Amniotic stem cell (primary cell): ENCODE measurements around the gene LYPD5.
A peak's percentile ranks its signal among the peaks of the same experiment; 100 is the strongest.
"Not testable (repeated sequence)": the region's sequence is repeated elsewhere in the genome, so short reads cannot be mapped to it uniquely, and the experiment has no call there.

Source experiments
- DNase-seq: peaks from one replicate; lab custom pipeline; 2025; lab: John Stamatoyannopoulos, UW

The LYPD5 gene

DNA sequence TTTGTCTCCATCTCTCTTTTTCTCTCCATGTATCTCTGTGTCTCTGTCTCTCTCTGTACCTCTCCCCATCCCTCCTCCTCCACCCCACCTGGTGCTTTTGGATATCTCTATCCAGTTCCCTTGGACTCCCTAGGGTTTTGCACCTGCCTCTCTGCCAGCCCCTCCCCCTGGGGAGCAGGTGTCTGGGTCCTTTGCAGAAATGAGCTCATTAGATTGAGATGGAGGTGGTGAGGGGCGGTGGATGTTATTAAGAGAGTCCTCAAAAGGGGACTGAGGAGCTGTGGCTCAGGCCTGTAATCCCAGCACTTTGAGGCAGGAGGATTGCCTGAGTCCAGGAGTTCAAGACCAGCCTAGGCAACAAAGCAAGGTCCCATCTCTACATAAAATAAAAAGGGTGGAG, 23.6 kb downstream of the LYPD5 start:
- DNase-seq = no peak

DNA sequence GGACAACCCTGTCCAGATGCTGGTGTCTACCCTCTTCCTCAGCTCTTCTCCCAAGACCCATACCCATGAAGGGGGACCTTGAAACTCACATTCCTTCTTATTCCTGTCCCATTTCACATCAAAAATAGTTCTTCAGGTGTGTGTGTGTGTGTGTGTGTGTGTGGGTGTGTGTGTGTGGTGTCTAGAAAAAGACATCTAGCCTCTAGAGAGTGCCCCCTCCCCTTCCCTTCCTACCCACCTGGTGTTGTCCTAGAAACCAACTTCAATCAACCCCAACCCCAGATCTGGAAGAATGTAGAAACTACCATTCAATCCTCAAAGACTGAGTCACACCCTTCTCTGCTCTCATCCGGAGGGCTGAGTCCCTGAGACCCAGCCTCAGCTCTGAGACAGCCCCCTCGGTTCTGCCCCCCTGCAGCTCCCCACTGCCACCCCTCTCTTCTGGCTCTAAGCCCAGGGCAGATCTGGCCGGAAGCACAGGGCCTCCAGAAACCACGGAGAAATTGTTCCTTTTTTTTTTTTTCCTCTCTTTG, 25.0 kb downstream of the LYPD5 start:
- no peak for DNase-seq

DNA sequence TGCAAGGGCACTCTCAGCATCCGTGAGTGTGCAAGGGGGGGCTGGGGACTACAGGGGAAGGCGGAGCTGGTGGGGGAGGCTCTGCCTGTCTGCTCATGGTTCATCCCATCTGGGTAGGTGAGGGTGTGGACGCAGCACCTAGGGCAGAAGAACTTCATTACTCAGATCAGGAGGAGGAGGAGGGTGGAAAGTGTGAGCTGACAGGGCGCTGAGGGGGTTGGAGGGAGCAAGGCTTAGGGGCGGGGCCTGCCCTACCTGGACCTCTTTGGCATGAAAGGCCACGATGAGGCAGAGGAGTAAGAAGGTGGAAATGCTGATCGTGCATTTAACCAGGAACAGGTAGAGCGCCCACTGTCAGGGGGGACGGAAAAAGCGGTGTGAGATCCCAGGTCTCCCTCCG, 26.0 kb downstream of the LYPD5 start:
- no peak for DNase-seq

DNA sequence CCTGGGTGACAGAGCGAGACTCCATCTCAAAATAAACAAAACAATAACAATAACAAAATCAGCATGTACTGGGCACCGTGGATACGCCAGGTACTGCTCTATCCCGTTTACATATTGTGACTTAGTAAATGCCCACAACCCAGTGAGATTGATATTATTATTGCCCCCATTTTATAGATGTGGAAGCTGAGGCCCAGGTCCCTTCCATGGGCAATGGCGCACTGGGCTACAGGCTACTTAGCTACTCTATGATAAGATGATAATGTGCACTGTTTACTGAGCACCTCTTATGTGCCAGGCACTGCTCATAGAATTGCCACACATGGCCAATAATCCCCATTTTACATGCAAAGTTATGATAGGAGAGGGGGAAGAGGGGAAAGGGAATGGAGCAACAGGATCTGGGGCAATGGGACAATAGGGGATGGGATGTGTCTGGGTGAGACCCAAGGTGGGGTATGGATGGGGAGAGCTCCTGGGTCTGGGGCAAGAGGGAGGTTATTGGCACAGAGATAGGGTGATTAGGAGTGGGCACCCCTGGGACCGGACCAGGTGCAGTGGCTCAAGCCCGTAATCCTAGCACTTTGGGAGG, 26.9 kb downstream of the LYPD5 start:
- no peak for DNase-seq

DNA sequence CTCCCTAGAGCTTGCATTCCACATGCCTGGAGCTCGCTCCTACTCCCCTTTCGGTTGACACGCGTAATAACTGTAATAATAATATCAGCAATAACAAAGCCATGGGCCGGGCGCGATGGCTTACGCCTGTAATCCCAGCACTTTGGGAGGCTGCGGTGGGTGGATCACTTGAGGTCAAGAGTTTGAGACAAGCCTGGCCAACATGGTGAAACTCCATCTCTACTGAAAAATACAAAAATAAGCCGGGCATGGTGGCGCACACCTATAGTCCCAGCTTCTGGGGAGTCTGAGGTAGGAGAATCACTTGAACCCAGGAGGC, 27.3 kb downstream of the LYPD5 start:
- DNase-seq = not testable (repeated sequence)

DNA sequence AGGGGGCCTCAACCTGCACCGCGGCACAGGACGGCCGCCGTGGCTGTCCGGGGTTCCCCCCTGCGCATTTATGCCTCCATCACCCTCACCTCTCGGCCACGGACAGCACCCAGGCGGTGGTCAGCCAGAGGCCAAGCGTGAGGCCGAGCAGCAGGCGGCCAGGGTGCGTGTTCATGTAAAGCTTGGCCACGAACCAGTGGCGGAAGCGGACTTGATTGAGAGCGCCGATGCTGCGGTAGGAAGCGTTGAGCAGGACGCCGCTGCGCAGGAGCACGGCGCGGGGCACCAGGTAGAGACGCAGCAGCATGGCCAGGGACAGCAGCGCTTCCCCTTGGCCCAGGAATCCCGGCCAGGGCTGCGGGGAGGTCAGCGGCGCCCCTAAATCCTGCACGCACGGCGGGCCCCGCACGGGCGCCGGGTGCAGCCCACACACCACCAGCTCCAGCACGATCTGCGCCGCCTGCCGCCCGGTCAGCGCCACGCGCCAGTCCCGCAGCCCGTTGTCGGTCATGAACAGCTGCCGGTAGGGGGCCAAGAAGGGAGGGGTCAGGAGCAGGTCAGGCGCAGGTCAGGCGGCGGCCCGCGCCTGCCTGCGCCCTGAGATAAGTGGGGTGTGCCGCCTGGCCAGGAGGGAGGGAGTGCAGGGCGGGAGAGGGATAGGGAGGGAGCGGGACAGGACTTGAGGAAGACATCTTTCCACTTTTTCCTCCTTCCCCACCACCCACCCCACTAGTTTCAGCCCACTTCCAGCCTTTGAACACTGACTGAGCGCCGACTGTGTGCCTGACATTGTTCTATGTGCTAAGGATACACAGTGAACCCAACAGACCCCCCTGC, 27.9 kb downstream of the LYPD5 start:
- DNase-seq = no peak

DNA sequence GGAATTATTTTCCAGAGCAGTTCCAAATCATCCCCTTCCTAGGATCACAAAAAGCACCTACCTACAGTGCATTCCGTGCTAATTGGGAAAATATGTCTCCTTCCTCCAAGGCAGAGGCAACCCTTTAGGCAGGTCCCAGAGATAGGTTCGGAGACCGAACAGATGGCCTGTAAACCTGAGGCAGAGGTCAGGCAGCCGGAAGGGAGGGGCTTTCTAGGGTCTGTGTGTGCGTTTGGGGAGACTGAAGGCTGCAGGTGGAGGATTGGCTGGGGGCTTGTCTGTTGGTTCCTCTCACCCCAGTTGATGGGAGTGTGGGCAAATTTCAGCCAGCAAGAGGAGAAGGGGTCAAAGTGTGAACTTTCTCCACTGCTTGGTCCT, 28.5 kb downstream of the LYPD5 start:
- no peak for DNase-seq

DNA sequence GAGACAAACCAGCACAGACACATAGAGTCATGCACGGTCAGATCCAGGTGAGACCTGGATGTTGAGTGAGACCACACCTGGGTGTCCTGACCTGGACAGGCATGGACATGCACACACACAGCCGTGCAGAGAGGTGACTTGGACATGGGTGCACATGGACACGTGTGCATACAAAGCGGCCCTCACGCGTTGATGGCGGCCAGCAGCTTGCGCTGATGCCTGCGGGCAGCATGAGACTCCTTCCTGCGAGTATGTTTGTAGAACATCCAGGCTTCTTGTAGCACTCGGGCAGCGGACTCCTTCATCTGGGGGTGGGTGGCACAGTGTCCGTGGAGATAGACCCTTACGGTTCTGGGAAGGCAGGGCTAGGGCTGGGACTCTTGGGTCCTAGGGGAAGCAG, 33.0 kb downstream of the LYPD5 start:
- no peak for DNase-seq

DNA sequence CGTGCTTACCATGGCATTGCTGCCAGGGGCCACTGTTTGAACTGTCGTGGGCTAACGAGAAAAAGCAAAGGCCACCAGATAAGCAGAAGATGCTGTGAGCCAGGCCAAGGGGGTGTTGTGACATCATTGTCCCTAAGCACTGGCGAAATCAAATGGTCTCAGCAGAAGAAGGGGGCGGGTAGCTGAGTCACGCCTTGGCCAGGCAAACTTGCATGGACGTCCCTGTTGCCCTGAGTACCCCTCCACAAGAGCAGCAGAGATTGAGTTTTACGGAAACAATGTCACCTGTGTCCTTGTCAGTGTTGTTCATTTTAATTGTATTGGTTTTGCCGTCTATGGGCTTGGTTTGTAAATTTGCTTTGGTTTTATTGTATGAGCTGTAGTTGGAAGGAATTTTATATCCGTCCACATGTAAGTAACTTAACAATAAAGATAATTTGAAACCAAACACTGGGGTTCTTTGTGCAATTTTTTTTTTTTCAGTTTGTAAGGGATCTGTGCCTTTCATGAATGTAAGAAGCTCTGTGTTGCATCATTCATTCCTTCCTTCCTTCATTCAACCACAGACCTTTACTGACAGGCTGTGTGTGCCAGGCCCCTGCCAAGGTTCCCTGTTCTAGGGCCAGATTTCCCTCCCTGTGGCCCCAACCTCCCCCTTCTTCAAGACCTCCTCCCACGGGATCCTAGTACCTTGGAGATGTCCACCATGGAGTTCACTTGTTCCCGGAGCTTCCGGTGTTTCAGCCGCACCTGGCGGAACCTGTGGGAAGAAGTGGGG, 33.8 kb downstream of the LYPD5 start:
- DNase-seq = no peak

DNA sequence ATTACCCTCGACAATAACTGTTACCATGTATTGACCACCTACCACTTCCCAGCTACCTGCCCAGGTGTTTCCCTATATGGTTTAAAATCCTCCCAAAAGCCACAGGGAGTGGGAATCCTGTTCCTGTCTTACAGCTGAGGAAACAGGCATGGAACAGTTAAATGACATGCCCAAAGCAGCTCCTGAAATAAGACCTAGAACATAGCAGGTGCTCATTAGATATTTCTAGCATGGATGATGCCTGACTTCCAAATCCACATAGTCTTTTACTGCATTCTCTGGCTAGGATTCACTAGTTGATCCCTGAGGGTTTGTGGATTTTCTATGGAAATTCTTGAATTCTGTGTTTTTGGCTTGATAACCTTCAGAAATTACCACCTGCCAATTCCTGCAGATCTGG, 34.4 kb downstream of the LYPD5 start:
- DNase-seq = no peak

DNA sequence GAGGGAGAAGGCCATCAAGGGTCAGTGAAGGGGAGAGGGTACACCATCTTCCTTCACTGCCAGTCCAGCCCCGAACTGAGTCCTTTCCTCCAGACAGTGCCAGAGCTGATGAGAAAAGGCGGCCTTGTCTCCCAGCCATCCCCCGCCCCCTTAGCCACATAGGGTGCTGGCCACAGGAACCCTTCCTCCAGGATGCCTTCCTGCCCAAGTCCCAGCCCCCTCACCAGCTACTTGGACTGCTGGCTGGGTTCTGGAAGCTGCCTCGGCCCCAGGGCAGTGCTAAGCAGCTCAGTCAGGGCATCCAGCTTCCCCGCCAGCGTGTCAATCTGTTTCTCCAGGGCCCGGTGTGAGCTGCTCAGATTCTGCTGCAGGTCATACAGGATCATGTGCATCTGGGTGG, 34.9 kb downstream of the LYPD5 start:
- DNase-seq = no peak

DNA sequence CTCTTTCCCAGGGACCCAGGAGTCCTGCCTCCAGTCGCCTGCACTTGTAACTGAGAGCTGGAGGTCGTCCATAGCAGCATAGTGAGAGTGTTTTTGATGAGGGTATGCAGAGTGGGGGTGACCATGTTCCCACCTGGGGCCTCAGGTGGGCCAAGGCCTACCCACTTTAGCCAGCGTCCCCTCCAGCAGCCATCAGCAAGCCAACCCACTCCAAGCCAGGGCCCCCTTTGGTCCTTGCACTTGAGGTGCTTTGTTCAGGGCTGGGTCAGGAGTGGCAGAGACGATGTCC, 35.5 kb downstream of the LYPD5 start:
- DNase-seq = no peak

DNA sequence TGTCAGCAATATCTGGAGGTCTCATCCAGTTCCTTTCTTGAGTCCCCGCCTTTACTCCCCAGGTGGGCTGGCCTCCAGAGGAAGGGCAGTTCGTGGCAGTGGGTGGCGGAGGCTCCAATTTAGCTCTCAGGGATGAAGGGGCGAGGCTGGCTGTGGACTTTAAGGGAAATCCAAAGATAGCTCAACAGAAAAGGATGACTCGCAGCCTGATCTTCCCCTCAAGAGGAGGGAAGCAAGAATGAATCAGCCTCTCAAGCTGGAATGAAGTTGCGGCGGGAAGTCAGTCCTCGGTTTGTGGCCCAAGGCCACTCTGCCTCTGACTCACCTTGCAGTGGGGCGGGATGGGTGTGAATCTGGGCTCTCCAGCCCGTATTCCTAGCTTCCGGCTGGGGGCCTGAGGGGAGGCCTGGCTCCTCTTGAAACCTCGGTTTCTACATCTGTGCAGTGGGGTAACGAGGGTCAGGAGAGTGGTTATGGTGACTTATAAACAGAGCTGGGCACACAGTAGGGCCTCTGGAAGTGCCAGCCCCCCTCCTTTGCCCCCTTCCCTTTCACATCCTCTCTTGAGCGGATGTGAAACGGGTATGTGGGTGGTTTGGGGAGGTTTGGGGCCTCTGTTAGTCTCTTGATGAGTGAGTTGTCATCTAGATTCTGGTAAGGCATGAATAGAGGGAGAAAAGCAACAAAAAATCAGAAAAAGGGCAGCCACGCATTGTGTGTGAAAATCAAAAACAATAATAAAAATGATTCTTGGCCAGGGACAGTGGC, 37.0 kb downstream of the LYPD5 start:
- peak; percentile 93 for DNase-seq

DNA sequence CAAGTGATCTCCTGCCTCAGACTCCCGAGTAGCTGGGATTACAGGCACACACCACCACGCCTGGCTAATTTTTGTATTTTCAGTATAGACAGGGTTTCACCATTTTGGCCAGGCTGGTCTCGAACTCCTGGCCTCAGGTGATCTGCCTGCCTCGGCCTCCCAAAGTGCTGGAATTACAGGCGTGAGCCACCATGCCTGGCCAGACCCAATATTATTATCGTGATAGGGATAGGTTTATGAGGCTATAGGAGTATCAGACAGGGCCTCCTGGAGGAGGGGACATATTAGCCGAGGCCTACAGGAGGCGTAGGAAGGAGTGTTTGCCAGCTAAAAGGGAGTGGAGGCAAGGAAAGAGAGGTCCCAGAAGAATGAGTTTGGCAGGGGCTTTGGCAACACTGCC, 37.6 kb downstream of the LYPD5 start:
- DNase-seq = not testable (repeated sequence)

DNA sequence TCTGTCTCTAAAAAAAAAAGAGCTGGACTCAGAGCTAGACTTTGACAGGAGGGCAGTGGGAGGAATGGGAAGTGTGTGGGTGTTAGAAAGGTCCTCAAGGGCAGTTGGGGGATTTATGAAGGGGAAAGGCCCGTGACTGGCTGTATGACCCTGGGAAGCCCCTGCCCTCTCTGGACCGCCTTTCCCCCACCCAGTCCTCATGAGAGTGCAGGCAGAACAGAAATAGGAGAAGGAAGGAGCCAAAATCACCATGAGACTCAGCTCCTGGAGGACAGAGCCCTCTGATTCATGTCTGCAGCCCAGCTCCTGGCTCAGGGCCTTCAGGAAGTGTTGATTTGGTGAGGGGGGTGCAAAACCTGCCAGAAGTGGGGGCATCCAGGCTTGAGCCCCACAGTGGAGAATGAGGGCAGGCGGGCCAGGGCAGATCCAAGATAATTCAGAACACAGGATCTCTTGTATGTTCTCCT, 38.7 kb downstream of the LYPD5 start:
- no peak for DNase-seq

DNA sequence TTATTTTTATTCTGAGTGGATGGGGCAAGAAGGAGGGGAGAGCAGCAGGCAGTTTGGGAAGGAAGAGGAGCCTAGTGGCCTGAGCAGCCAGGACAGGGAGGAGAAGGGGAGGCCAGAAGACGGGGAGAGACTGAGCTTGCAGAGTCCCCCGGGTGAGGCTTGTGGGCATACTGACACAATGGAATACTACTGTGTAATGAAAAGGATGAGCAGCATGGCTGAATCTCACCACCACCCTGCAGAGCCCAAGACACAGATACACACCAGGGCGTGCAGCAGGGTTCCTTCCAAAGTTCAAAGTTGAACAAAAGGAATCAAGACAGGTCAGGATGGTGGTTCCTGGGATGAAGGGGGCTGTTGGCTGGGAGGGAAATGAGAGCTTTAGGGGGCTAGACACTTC, 39.4 kb downstream of the LYPD5 start:
- DNase-seq = no peak

DNA sequence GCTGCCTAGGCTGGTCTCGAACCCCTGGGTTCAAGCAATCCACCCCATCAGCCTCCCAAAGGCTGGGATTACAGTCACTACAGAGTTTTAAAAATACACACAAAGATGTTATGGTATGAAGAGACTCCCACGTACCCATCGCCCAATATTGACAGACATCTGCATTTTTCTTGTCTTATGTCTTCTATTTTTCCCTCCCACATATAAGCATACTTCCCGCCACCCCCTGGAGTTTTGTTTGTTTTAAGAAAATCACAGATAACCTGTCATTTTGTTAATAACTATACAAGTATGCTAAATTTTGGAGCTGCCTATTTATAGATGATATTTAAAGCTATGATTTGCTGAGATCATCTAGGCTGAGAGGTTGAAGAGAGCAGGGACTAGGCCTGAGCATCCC, 41.3 kb downstream of the LYPD5 start:
- DNase-seq = no peak

DNA sequence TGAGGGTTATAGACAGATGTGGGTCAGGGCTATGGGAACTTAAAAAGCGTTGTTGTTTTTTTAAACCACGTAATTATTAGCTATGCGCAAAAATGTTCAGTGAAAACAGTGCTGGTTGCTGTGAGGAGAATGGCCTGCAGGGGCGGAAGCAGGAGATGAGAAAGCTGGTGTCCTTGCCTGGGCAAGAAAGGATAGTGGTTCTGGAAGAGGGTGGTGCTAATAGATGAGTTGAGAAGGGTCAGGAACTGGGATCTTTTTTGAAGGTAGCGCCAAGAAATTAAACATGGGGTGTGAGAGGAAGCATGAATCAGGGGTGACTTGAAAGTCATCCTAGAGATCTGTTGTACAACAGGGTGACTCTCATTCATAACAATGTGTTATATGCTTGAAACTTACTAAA, 42.7 kb downstream of the LYPD5 start:
- DNase-seq = no peak

DNA sequence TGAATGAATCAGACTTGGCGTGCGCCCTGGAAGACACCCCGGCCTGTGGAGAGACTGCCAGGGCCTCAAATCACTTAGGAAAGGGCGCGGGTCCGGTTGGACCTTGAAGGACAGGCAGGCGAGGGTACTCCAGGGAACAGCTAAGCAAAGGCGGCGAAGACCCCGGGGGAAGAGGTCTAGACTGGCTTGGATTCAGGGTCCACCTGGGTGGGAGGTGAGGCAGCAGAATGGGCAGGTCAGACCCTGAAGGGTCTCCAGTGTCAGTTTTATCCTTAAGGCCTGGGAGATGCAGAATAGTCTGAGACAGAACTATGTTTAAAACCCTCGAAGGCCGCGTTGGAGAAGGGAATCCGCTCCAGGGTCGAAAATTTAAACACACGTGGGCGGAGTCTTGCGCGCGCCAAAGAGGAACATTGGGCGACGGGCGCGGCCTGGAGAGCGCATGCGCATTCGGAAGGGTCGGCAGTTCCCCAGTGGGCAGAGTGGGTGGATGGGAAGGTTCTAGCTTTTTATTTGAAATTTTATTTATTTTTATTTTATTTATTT, 46.9 kb downstream of the LYPD5 start:
- no peak for DNase-seq

DNA sequence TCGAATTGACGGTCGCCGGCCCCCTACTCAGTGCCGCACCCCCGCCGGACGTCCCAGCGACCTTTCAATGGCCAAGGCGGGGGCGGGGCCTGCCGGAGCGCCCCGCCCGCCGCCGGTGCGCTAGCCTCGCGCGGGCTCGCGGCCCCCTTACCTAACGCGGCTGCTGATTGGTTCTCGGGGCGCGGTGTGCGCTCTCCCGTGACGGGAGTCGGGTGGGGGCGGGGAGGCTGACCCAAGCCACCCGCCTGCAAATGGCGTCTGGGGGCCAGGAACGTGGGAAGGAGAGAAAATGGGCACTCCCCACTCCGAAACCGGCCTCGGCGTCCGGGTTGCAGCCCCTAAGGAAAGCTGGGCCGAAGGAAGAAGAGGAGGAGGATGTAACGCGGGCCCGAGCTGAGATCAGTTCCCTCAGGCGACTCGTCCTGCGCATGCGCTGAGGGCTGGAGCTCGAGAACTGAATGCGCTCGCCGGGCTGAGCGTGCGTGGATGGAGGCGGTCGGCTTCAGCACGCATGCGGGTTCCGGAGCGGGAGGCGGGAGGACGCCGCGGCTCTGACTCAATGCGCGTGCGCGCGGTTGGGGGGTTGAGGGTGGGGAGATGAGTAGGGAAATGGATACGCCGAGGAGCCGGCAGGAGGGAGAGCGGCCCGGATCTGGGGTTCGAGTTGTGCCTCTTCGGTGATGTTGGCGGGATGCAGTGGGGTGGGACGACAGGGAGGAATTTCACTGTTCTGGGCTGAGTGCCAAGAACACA, 47.6 kb downstream of the LYPD5 start, which contains the start of gene SMG9:
TSS of gene SMG9 (minus strand) at position 460 of the 753 bp plus-strand sequence. CDS start 4,221 bp downstream, outside the sequence.
- DNase-seq = peak; percentile 93

DNA sequence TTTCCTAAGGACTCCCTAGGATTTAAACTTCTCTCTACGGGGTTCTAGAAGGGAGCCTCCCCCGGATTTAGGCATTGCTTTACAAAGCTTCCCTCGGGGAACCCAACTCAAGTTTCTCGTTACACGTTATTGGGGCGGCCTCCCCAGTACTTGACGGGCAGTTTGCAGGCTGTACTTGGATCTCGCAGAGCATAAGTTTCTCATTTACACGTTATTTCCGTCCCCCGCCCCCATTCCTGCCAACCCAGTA, 48.1 kb downstream of the LYPD5 start:
- DNase-seq = no peak
